Inflammatory macrophage treated with lipopolysaccharide for 4 hours (primary cell): Measurements from ENCODE around the gene RPS8.
"Not testable (repeated sequence)": the region's sequence is repeated elsewhere in the genome, so short reads cannot be mapped to it uniquely, and the experiment has no call there.

ENCODE experiments used
- DNase-seq: peaks from one replicate; pipeline ENCODE4 v3.0.0-alpha.2; 2020

RPS8 gene

DNA sequence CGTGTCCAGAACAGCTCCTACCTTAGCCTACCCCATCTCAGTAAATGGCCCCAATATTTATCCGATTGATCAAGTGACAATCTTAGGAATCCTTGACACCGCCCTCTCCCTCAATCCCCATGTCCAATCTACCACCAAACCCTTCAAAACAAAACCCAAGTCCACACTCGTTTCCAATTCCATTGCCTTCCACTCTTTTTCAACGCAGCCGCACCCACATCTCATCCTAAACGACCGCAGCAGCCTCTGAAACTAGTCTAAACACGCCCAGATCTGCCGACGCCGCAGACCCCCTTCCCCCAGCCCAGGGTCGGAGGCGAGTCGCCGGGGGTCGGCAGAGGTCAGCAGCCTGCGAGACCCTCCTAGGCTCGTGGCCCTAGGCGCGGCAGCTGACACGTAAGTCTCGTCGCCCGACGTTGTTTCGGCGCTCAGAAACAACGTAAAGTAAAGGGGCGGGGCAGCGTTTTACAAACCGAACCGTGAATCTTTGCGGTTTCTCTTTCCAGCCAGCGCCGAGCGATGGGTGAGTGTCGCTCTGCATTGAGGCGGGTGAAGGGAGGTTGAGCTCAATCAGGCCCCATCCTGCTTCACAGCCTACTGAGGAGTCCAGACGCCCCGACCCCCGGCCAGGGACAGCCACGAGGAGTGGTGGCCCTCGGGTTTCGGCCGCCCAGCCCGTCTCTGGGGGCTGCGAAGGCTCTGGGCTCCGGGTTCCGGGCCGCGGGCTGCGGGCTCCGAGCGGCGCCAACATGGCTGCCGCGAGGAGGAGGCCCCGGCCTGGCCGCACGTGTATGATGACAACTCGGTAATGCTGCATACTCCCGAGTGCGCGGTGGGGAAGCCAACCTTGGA, at the start of gene RPS8:
Gene RPS8 (plus strand): TSS at position 463 of the 852 bp plus-strand sequence. CDS start 57 bp downstream, at position 520.
- DNase-seq, result peak; percentile 96

- peak; percentile 98 for DNase-seq
Observed at GRCh38 chr1:44730741-44731512, 44.4 kb upstream of the RPS8 start, which contains the start of gene RNU5D-1. Gene RNU5D-1, minus strand, starts transcription at chr1:44731170.

GRCh38 chr1:44733365-44733764, 42.0 kb upstream of the RPS8 start:
- no peak for DNase-seq

DNA sequence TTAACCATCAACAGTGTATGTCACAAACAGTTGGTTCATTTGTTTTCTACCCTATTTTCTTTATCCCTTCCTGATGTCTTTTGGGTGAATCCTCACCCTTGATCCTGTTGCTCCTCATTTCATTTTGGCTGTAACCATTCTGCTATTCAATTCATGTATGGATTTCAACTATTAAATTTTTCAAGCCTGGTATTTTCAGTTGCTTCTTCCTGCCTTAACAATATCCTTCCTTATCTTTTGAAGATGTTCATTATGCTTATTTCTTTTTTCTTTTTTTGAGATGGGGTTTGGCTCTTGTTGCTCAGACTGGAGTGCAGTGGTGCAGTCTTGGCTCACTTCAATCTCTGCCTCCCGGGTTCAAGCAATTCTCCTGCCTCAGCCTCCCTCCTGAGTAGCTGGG, 41.6 kb upstream of the RPS8 start:
- DNase-seq, result no peak

DNA sequence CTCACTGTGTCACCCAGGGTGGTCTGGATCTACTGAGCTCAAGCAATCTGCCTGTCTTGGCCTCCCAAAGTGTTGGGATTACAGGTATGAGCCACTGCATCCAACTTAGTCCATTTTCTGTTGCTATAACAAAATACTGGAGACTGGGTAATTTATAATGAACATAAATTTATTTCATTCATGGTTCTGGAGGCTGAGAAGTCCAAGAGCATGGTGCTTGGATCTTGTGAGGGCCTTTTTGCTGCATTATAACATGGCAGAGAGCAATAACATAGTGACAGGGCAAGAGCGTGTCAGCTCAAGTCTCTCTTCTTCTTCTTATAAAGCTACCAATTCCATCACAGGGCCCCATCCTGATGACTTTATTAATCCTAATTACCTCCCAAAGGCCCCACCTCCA, 39.3 kb upstream of the RPS8 start:
- DNase-seq, result no peak

DNA sequence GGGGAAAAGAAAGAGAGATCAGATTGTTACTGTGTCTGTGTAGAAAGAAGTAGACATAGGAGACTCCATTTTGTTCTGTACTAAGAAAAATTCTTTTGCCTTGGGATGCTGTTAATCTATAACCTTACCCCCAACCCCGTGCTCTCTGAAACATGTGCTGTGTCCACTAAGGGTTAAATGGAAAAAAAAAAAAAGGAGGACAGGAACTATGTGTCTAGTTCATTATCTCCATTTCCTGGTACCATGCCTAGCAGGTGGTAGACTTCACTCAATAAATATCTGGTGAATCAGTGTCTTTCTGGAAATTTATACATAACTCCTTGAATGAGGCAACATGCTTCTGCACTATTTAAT, 36.4 kb upstream of the RPS8 start:
- DNase-seq, result not testable (repeated sequence)

DNA sequence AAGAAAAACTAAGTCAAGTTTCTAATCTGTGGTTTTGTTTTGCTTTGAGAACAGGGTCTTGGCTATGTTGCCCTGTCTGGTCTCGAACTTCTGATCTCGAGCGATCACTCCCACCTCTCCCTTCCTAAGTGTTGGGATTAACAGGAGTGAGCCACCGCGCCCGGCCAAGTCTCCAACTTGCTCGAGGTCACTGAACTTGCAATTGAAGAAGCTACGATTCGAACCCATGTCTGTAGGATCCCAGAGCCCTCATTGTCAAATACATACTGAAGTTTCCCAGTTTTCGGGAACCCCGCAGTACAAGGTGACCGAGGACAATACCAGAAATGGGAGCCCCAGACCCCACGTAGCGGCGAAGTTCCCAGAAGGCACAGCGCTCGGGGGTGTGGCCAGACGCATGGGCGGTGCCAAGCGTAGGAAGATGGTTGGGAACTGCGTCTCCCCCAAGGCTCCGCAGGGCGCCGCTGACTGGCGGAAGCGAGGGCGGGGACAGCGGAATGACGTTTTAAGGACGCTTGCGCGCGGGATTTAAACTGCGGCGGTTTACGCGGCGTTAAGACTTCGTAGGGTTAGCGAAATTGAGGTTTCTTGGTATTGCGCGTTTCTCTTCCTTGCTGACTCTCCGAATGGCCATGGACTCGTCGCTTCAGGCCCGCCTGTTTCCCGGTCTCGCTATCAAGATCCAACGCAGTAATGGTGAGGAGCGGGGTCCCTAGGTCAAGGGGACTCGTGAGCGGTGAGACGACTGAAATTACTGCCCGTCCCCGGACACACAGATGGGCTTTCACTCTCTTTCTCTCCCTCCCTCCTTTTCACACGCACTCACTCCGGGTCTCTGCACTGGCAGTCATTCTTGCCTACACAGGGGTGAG, 35.8 kb upstream of the RPS8 start, which contains the start of gene KIF2C:
Gene KIF2C (plus strand): TSS at position 531 of the 872 bp plus-strand sequence. CDS start 96 bp downstream, at position 627.
- peak; percentile 99 for DNase-seq

- DNase-seq, result no peak
Observed at GRCh38 chr1:44740179-44740617, 35.1 kb upstream of the RPS8 start.

DNA sequence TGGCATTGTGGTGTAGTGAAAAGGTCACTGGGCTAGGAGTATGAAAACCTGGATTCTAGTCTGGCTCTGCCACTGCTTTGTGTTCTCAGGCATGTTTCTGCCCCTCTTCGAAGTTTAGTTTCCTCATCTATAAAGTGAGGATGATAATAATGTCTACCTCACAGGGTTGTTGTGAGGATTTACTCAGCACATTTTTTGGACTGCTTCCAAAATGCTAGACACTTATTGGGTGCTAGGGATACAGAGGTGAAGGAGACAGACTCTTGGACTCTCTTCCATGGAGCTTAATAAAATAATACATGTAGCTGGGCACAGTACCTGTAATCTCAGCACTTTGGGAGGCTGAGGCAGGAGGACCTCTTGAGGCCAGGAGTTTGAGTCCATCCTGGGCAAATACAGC, 32.1 kb upstream of the RPS8 start:
- no peak for DNase-seq

- DNase-seq, result no peak
Observed at GRCh38 chr1:44747878-44748277, 27.5 kb upstream of the RPS8 start.

- DNase-seq, result no peak
Observed at GRCh38 chr1:44757420-44757819, 17.9 kb upstream of the RPS8 start.

- no peak for DNase-seq
Observed at GRCh38 chr1:44759077-44759476, 16.3 kb upstream of the RPS8 start.

DNA sequence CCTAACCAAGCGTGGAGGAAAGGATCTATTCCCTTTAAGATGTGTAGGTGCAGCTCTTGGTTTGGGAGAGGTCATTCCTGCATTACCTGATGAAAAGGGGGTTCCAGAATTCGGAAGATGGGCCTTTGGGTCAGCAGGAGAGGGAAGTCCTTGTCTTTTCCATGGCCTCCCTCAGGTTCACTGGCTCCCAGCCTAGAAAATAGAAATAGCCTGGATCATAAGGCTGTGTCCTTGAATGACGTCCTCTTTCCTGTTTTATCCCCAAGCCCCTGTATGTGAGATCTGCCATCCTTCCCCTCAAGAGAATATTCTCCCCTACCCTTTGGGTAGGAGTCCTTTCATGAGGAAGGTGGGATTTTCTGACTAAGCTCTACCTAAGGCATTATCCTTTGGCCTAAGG, 14.5 kb upstream of the RPS8 start:
- no peak for DNase-seq

DNA sequence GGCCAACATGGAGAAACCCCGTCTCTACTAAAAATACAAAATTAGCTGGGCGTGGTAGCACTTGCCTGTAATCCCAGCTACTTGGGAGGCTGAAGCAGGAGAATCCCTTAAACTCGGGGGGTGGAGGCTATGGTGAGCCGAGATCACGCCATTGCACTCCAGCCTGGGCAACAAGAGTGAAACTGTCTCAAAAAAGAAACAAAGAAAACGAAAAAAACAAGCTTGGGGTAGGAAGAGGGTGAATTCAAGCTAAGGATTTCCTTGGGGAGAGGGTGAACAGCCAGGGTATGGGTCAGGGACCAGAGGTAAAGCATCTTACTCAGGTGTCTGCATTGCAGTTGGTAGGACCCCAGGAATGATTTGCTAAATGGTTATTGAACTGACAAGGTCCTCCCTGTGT, 8.9 kb upstream of the RPS8 start:
- not testable (repeated sequence) for DNase-seq

- peak; percentile 21 for DNase-seq
Observed at GRCh38 chr1:44775930-44776729, 790 bp downstream of the RPS8 start.

DNA sequence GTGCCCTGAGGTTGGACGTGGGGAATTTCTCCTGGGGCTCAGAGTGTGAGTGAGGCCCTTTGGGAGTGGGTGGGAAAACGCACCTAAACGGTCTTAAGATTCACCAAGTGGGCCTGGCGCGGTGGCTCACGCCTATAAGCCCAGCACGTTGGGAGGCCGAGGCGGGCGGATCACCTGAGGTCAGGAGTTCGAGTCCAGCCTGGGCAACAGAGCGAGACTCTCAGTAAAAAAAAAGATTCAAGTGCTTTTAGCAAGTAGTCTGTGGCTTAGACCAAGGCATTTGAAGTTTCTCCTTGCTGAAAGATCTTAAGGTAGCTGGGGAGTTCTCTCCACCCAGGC, 1.4 kb downstream of the RPS8 start:
- no peak for DNase-seq

GRCh38 chr1:44777547-44777946, 2.2 kb downstream of the RPS8 start:
- no peak for DNase-seq

GRCh38 chr1:44777969-44778635, 2.8 kb downstream of the RPS8 start:
- DNase-seq, result peak; percentile 46

- no peak for DNase-seq
Observed at GRCh38 chr1:44778705-44779576, 3.6 kb downstream of the RPS8 start.

DNA sequence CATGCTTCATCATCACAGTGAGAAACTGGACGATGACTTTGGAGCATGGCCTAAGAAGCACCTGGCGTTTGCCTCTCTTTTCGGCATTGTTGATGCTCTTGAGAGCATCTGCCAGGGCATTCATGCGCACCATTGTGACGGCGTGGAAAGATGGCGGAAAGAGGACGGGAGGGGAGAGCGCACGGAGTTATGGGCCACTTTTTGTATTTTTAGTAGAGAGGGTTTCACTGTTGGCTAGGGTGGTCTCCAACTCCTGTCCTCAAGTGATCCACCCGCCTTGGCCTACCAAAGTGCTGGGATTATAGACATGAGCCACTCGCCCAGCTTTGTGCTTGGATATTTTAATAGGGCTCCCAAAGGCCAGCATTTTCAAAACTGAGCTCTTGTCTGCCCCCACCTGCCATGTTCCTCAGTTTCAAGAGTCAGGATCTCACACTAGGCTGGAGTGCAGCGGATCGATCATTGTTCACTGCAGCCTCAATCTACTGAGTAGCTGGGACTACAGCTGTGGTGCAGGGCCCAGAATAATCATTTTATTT, 5.3 kb downstream of the RPS8 start:
- no peak for DNase-seq
